Keratinocyte (primary cell): ENCODE measurements around the gene PPP1R14B.

Experiments used
- CTCF ChIP-seq, 3 experiments: IDR thresholded peaks in 1 of 3; conservative IDR thresholded peaks in 1 of 3; optimal IDR thresholded peaks in 1 of 3; 2 replicates in 2 of 3; 3 replicates in 1 of 3; pipeline versions ENCODE3 to v1.5.1; 2011; ENCODE audit warnings: low read length in 3 of 3, mild to moderate bottlenecking in 3 of 3, moderate library complexity in 2 of 3, control low read depth in 1 of 3, inconsistent platforms in 1 of 3; ENCODE audit not compliant: insufficient read depth in 2 of 3; ENCODE audit errors: extremely low read depth in 1 of 3
- EZH2 ChIP-seq: IDR thresholded peaks from one replicate; pipeline ENCODE4 v1.6.1; 2012; ENCODE audit warnings: inconsistent platforms, mild to moderate bottlenecking, low read length, moderate library complexity

DNA sequence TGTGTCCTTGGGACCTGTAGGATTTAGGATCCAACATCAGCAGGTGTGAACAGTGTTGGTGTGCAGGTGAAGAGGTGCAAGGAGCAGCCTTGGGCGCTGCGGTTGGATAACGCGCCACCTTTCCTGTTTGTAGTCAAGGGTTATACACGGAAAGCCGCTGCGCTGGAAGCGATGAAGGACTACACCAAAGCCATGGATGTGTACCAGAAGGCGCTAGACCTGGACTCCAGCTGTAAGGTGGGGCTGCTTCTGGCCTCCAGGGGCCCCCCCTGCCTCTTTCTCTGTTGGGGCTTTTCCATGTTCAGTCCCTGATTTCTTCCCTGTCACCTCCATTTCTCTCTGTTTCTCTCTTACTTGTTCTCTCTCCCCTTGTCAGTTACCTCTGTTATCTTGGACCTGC lies 43.8 kb downstream of the PPP1R14B start:
- TF ChIP-seq CTCF (optimal IDR thresholded peaks at IDR 0.05 in 1 of 3, IDR thresholded peaks at IDR 0.05 in 1 of 3, conservative IDR thresholded peaks at IDR 0.05 in 1 of 3; ENCODE audit: extremely low read depth in 1 of 3, insufficient read depth in 2 of 3, low read length in 3 of 3) (no peak), EZH2 (no peak)
